Neural progenitor cell (in vitro differentiated cells): ENCODE results near the gene ZNF266.

Experiments
- EZH2phosphoT487 ChIP-seq: fragments of 200-600 bp; sonication (generic); IDR thresholded peaks from 2 replicates; pipeline ENCODE4 v1.6.1; 2017; ENCODE audit warnings: antibody characterized with exemption
- TF ChIP-seq, protein P1 (sequence below): fragments of 200-600 bp; sonication (generic); IDR thresholded peaks from 2 replicates; pipeline ENCODE4 v1.5.1; 2017; ENCODE audit warnings: antibody characterized with exemption, mild to moderate bottlenecking

DNA sequence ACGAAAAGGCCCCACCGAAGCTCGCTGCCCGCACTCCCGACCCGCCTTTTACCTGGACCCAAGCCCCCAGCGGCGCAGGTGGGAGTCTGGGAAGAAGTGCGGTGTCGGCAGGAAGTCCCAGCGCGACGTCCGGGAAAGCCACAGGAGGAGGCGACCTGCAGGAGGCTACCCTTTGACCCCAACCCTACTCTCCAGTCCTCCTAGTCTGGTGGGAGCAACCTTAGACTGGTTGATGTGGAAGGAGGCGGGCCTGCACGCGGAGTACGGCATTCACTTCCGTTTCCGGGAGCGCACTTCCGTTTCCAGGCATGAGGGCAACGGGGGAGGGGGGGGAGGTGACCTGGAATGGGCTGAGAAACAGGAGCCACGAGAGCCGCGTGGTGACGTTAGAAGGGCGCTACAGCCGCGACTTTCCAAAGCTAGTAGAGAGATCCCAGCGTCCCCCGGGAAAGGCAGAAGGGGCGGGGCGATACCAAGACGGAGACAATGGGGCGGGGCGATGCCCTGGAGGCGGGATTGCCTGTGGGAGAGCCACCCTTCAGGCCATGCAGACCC is 28.5 kb downstream of the ZNF266 start:
- TF ChIP-seq, protein P1, sequence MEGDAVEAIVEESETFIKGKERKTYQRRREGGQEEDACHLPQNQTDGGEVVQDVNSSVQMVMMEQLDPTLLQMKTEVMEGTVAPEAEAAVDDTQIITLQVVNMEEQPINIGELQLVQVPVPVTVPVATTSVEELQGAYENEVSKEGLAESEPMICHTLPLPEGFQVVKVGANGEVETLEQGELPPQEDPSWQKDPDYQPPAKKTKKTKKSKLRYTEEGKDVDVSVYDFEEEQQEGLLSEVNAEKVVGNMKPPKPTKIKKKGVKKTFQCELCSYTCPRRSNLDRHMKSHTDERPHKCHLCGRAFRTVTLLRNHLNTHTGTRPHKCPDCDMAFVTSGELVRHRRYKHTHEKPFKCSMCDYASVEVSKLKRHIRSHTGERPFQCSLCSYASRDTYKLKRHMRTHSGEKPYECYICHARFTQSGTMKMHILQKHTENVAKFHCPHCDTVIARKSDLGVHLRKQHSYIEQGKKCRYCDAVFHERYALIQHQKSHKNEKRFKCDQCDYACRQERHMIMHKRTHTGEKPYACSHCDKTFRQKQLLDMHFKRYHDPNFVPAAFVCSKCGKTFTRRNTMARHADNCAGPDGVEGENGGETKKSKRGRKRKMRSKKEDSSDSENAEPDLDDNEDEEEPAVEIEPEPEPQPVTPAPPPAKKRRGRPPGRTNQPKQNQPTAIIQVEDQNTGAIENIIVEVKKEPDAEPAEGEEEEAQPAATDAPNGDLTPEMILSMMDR = no peak
- no peak for TF ChIP-seq EZH2phosphoT487
